GM21423 (cell line): ENCODE results near the gene PPARA.

Experiments
- ATAC-seq: cut with Tn5 transposase; IDR thresholded peaks from one replicate; pipeline ENCODE4 v1.9.1; 2021; ENCODE audit warnings: mild to moderate bottlenecking, moderate library complexity; ENCODE audit not compliant: unreplicated experiment

The PPARA gene

DNA sequence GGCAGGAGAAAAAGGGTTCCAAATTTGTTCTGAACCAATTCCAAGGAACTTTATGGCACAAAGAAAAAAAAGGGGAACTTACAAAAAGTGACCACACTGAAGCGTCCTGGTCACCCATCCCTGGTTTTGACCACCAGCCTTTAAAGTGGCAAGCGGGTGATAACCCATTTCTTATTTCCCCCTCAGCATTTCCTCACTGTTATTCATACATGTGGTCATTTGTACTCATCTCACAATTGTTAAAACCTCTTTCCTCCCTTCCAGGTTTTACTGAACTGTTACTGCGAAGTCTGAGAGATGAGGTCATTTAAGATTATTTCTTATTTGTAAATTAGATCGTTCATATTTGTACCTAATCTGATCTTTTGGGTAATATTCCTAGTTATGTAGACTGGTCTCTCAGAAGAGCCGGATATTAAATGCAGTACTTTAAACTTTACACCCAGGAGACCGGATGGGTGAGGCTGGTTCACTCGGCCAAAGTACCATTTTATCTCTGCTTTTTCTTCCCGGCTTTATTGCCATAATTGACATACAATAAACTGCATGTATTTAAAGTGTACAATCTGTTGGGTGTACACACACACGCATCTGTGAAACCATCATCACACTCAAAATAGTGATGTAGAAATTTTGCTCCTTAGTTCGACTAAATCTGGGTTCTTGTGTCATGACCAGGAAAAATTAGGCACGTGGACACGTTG, 52.7 kb downstream of the PPARA start:
- no peak for ATAC-seq

DNA sequence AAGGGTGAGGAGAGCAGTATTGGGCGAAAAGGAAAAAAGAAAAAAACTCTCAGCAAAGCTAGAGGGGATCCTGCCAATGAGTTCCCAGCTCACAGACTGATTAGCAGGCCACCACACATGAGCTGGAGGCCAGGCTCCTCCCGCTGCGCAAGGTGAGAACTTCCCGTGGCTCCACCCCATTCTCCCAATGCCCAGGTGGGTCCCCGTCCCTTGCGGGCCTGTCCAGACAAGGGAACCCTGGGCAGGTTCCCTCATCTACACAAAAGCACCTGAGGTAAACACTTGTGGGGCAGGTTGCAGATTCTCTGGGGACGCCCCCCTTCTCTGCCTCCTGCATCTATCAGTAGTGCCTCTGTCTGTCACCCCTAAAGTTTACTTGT, 53.3 kb downstream of the PPARA start:
- no peak for ATAC-seq

DNA sequence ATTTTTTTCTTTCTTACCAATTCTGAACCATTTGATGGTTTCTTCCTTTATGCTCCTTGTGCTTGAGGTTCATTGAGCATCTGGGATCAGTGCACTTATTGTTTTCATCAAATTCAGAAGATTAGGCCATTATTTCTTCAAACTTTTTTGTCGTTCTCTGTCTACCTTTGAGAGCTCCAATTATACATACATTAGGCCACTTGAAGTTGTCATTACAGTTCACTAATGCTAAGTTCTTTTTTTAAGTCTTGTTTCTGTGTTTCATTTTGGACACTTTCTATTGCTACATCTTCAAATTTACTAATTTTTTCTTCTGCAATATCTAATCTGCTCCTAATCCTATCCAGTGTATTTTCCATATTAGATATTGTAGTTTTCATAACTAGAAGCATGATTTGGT, 58.9 kb downstream of the PPARA start:
- ATAC-seq = no peak

DNA sequence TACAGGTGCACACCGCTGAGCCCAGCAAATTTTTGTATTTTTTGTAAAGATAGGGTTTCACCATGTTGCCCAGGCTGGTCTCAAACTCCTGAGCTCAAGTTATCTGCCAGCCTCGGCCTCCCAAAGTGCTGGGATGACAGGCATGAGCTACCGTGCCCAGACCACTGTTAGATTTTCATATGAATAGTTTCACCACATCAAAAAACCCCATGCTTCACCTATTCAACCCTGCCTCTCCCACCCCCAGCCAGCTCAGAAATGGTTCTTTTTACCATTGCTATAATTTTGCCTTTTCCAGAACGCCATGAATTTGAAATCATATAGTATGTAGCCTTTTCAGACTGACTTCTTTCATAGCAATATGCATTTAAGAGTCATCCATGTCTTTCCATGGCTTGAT, 61.9 kb downstream of the PPARA start:
- ATAC-seq = no peak

DNA sequence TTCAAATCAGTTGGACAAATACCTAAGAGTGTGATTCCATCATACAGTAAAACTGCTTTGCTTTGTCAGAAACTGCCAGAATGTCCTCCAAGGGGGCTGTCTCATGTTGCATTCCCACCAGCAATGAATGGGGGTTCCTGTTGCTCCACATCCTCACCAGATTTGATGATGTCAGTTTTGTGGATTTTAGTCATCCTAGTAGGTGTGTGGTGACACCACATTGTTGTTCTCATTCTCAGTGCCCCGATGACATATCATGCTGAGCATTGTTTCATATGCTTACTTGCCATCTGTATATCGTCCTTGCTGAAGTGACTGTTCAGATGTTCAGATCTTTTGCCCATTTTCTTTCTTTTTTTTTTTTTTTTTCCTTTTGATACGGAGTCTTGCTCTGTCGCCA, 62.7 kb downstream of the PPARA start:
- no peak for ATAC-seq

DNA sequence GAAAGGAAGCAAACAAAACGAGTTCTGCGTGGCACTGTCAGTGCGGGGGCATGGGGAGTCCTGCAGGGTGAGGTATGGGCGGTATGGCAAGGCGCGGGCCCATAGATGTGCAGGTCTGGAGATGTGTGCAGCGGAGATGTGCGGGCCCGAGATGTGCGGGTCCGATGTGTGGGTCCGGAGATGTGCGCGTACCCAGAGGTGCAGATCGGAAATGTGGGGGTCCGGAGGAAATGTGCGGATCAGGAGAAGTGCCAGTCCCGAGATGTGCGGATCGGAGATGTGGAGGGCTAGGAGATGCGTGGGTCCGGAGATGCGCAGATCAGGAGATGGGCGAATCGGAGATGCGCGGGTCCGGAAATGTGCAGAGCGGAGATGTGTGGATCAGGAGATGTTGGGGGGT, 63.8 kb downstream of the PPARA start:
- ATAC-seq = no peak

DNA sequence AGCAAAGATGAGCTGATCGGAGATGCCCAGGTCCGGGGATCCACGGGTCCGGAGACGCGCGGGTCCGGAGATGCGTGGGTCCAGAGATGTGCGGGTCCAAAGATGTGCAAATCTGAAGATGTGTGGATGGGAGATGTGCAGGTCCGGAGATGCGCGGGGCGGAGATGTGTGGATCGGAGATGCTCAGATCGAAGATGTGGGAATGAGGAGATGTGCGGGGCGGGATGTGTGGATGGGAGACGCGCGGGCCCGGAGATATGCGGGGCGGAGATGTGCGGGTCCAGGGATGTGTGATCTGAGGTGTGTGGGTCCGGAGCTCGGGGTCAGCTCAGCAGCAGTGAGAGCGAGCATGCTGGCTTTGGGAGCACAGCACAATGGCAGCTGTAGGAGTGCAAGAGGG, 64.3 kb downstream of the PPARA start:
- ATAC-seq = no peak

DNA sequence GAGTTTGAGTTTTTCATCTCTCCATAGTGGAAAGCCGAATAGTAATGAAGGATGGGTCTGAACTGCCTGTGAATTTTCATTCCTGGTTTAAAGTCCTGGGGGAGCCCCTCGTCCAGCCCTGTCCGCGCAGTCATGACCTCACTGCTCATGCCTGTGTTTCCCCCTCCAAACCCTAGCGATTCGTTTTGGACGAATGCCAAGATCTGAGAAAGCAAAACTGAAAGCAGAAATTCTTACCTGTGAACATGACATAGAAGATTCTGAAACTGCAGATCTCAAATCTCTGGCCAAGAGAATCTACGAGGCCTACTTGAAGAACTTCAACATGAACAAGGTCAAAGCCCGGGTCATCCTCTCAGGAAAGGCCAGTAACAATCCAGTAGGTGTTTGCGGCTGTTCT, 69.3 kb downstream of the PPARA start:
- no peak for ATAC-seq

DNA sequence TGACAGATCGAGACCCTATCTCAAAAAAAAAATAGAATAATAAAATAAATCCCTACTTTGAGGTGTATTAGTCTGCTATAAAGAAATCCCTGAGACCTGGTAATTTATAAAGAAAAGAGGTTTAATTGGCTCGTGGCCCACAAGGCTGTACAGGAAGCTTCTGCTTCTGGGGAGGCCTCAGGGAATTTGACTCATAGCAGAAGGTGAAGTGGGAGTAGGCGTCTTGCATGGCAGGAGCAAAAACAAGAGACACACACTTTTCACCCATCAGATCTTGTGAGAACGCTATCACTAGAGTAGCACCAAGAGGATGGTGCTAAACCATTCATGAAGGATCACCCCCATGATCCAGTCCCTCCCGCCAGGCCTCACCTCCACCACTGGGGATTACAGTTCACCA, 70.6 kb downstream of the PPARA start:
- ATAC-seq = no peak

DNA sequence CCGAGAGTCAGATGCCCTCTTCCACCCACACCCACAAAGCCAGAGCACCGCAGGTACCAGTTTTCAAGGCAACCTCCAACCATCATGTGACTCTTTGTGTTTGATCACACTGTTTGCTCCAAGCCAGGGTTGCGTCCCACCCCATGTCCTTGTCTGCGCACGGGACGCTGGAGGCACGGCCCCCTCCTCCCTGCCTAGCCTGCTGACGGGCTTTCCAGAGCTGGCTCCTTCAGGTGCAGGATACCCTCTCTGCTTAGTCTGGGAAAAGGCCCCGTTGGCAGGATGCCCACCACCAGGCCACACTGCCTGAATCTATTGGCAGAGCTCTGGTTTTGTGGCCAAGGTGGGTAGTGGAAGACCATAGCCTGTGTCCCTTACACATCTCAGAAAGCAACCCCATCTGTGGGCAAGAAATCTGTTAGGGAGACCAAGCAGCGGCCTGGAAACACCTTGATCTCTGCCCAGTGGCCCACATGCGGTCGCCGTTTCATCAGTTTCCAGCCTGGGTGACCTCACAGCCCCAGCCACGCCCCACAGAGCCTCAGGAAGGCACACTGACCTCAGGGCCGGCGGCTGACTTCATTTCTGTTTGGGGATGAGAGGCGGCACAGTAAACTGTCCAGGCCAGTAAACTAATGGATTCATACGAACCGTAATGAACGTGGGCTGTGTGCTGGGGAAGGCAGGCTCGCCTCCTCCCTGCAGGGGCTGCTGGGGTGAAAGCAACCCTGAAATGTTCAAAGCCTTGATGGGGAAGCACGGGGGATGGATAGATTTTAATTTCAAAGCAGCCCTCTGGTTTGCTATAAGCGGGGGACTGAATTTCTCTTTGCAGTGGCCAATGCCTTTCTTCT, 73.9 kb downstream of the PPARA start:
- no peak for ATAC-seq

DNA sequence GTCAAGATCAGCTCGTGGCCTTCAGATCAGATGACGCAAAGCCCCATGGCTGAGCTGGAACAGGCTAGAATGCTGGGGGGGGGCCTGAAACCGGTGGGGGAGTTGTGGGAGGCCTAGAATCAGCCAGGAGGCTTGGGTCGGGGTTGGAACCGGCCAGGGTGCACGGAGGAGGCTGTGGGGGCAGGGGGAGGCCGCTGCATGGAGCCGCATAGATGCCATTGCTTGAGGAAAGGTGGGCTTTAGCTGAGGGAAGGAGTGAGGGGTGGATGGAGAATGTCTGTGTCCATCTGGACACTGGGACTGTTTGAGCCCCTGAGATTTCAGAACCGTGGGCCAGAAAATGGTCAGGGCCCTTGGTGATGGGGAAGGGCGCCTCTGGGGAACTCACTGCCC, 74.6 kb downstream of the PPARA start:
- ATAC-seq = no peak

DNA sequence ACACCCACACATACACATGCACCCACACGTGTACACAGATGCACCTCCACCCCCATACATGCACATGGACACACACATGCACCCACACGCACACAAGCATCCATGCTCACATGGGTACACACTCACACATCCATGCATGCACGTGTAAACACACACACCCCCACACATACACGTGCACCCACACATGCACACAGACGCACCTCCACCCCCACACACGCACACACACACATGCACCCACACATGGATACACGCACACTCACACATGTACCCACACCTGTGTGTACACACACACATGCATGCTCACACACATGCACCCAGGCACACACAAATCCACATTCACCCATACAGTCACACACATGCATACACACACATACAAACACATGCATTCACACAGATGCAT, 75.3 kb downstream of the PPARA start:
- no peak for ATAC-seq

DNA sequence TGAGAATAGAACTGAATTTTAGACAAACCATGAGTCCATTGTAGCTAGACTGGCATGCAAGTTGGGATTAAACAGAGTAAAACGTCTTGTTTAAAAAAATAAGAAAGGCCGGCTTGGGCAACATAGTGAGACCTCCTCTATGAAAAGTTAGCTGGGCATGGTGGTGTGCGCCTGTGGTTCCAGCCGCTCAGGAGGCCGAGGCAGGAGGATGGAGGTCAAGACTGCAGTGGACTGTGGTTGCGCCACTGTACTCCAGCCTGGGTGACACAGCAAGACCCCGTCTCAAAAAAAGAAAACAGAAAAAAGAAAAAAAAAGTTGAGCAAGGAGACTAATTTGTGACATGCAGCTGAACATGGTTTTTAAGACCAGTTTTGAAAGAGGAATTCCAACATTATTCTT, 76.3 kb downstream of the PPARA start:
- no peak for ATAC-seq

DNA sequence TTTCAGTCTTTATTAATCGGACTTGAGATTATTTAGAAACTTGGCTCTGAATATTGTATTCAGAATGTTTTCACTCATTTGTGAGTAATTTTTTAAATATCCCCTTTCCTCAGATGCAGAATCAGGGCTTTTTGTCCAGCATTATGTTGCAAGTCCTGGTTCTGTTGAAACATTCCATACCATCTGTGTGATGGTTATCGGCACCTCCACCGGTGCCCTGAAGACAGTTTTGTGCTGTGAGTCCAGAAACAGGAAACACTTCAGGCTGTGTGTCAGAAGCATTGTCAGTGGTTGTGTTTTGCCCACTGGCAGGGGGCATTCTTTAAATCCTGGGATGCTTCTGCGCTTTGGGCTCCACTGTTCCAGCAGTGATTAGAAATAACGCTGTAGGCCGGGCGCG, 79.4 kb downstream of the PPARA start:
- no peak for ATAC-seq

DNA sequence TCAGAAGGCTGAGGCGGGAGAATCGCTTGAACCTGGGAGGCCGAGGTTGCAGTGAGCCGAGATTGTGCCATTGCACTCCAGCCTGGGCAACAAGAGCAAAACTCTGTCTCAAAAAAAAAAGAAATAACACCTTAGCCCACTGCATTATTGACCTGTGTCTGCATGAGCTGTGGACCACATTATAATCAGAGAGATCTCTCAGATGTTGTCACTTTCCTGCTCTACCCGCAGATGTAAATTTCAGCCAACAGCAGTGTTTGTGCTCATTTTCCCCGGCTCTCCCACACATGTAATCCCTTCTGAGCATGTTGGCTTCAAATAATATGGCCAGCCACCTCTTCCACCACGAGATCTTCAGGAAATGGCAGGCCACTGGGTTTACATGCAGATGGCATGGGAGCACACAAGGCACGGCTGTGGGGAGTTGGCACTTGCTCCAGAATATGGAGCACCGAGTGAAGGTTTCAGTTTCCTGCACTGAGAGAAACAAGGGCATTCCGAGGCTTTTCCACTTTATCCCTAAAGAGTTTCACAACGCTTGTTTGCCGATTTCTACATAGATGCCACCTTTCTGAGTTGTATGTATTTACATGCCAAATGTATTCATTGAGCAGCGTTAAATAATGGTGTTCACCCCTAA, 80.1 kb downstream of the PPARA start:
- no peak for ATAC-seq

DNA sequence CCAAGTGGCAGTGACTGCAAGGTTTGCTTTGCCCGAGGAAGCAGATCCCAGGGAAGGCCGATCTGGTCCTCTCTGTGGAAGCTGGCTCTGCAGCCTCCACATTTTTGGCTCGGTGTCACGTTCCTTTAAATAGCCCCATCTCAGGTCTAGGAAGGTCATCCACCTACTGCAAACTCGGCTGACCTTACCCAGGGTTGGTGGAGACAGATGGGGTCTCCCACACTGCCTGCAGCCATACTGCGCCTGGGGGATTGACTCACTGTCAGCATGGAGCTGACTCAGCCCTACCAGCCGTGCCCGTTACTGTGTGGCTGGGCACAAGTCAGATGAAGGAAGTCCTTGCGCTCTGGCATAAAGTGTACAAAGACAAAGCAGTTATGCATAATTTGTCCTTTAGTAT, 82.9 kb downstream of the PPARA start:
- ATAC-seq = no peak

DNA sequence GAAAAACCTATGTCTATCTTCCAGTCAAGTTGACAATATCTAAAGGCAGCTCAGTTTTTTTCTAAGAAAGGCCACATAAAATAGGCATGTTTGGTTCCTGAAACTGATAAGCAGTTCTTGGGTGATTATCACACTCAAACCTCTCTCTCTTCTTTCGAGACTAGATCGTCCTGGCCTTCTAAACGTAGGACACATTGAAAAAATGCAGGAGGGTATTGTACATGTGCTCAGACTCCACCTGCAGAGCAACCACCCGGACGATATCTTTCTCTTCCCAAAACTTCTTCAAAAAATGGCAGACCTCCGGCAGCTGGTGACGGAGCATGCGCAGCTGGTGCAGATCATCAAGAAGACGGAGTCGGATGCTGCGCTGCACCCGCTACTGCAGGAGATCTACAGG, 84.6 kb downstream of the PPARA start:
- no peak for ATAC-seq

DNA sequence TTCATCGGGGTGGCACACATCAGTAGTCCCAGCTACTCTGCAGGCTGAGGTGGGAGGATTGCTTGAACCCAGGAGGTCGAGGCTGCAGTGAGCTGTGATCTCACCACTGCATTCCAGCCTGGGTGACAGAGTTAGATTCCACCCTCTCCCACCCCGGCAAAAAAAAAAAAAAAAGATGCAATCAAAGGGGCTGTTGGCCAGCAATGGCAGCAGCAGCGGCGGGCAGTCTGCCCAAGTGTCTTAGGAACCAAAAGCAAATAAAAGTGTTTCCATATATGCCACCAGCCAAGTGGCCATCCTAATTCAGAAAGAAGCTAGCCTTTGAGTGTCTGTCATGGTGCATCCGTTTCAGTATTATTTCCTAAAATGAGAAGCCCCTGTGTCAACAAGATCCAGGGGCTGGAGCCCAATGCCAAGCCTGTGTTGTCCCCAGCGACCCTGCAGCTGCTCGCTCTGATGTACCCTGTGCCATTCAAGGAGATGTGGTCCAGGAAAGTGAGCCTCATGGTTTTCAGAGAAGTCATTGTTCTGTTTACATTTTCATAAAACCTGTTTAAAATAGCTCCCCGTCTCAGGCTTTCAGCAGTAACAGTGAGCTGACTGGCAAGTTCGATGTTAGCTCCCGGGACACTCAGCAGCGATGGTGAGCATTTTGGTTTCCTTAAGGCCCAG, 87.3 kb downstream of the PPARA start:
- ATAC-seq = no peak

DNA sequence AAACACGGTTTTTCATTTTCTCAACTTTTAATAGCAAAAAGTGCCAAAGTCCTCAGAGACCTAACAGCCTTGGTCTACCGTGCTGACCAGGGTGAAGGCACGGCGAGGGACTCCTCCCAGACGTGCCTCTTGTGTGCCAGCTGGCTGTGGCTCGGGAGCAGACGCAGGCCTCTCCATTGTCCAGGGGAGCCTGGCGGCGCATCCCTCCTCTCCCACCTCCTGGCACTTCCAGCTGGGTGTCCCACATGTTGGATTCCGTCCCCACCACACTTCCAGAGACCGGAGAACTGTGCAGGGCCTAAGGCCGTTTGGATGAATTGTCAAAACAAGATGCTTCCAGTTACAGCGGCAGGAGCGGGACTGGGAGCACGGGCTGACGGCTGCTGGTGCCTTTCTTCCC, 88.2 kb downstream of the PPARA start:
- ATAC-seq = no peak

DNA sequence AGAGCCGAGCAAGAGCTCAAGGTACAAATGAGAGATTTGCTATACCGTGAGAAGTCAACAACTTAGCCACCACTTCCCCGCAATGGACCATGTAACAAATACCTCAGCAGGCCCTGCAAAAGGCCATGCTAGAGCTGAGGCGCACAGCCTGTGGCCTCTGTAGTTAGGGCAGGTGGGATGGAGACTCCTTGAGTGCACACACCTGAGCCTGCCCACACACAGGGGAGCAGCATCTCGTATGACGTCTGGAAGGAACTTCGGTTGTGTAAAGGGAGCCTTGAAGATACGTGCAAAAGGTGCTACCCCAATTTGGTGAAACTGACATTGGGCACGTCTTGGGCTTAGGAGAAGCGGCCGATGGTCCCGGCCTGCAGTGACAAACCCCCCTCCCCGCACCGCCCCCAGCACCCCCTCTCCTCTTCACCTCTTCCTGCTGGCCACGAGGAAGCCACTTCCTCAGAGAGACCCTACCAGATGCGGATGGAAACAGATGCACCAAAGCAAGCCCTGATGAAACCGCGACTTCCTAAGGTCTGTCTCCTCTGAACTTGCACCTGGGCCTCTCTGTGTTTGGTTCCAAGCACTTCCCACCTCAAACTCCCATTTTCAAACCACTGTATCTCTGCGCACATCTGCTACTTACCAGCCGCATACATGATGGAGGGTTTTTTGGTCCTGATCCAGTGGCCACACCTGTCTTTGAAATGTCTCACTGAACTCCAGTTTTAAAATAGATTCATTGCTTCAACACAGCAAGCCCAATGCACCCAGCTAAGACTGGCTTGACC, 89.1 kb downstream of the PPARA start:
- no peak for ATAC-seq

DNA sequence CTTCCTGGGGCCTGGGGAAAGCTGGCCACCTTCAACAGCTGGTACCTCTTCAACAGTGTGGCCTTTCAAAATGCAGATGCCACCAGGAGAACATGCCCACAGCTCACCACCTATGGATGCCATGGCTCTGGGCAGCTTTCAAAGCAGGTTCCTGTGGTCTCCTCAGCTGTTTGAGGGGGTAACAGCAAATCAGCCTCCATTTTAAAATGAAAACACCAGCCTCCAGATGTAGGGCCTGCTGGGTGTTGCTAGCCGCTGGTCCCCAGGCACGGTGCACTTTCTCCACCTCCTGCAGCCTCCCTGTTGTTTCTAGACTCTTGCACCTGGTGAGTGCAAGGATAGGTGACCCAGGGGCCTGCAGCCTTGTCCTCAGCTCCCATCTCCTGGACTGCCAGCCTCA, 89.7 kb downstream of the PPARA start:
- no peak for ATAC-seq
